ENCODE data around the gene TSHZ1.

Gene TSHZ1

GRCh38 chr18:75220551-75221355 is 10.2 kb downstream of the TSHZ1 start:
- Histone ChIP-seq H3K9ac (ENCODE audit: low read length) (no peak overlapping the region), H3K4me1 (ENCODE audit: control insufficient read depth, low read depth, low read length) (no peaks in the 10 kb centered on the region), H3K27ac (ENCODE audit: low read length) (no peak overlapping the region), H3K36me3 (ENCODE audit: control insufficient read depth, low read depth, low read length) (no peaks in the 10 kb centered on the region), H3K9me3 (ENCODE audit: control insufficient read depth, low read depth, low read length) (no peaks in the 10 kb centered on the region), H3K4me3 (ENCODE audit: low read length) (no peak overlapping the region), H3K27me3 (ENCODE audit: control insufficient read depth, insufficient read depth, low read length) (no peaks in the 10 kb centered on the region)

- Histone ChIP-seq H3K9me3 (ENCODE audit: control insufficient read depth, low read depth, low read length) (no peaks in the 10 kb centered on the region), H3K4me1 (ENCODE audit: control insufficient read depth, low read depth, low read length) (no peaks in the 10 kb centered on the region), H3K27ac (ENCODE audit: low read length) (no peak overlapping the region), H3K27me3 (ENCODE audit: control insufficient read depth, insufficient read depth, low read length) (no peaks in the 10 kb centered on the region), H3K4me3 (ENCODE audit: low read length) (no peak overlapping the region), H3K9ac (ENCODE audit: low read length) (no peak overlapping the region), H3K36me3 (ENCODE audit: control insufficient read depth, low read depth, low read length) (no peaks in the 10 kb centered on the region)
These were observed 10.8 kb downstream of the TSHZ1 start for GRCh38 chr18:75221397-75221796.

- H3K36me3 ChIP-seq (ENCODE audit: control insufficient read depth, low read depth, low read length): no peaks in the 10 kb centered on the region
- H3K27me3 ChIP-seq (ENCODE audit: control insufficient read depth, insufficient read depth, low read length): no peaks in the 10 kb centered on the region
- no peaks in the 10 kb centered on the region for H3K9me3 ChIP-seq (ENCODE audit: control insufficient read depth, low read depth, low read length)
- no peak overlapping the region for H3K4me3 ChIP-seq (ENCODE audit: low read length)
- H3K27ac ChIP-seq (ENCODE audit: low read length): no peak overlapping the region
- no peak overlapping the region for H3K9ac ChIP-seq (ENCODE audit: low read length)
- H3K4me1 ChIP-seq (ENCODE audit: control insufficient read depth, low read depth, low read length): no peaks in the 10 kb centered on the region
These were observed 11.3 kb downstream of the TSHZ1 start for GRCh38 chr18:75221897-75222296.

- Histone ChIP-seq H3K4me1 (ENCODE audit: control insufficient read depth, low read depth, low read length) (no peaks in the 10 kb centered on the region), H3K27me3 (ENCODE audit: control insufficient read depth, insufficient read depth, low read length) (no peaks in the 10 kb centered on the region), H3K27ac (ENCODE audit: low read length) (no peak overlapping the region), H3K36me3 (ENCODE audit: control insufficient read depth, low read depth, low read length) (no peaks in the 10 kb centered on the region), H3K9me3 (ENCODE audit: control insufficient read depth, low read depth, low read length) (no peaks in the 10 kb centered on the region), H3K9ac (ENCODE audit: low read length) (no peak overlapping the region), H3K4me3 (ENCODE audit: low read length) (no peak overlapping the region)
These were observed 11.8 kb downstream of the TSHZ1 start for GRCh38 chr18:75222407-75222806.

GRCh38 chr18:75223687-75224347 is 13.2 kb downstream of the TSHZ1 start:
- Histone ChIP-seq H3K27me3 (ENCODE audit: control insufficient read depth, insufficient read depth, low read length) (no peaks in the 10 kb centered on the region), H3K4me1 (ENCODE audit: control insufficient read depth, low read depth, low read length) (no peaks in the 10 kb centered on the region), H3K36me3 (ENCODE audit: control insufficient read depth, low read depth, low read length) (no peaks in the 10 kb centered on the region), H3K4me3 (ENCODE audit: low read length) (no peak overlapping the region), H3K27ac (ENCODE audit: low read length) (no peak overlapping the region), H3K9ac (ENCODE audit: low read length) (no peak overlapping the region), H3K9me3 (ENCODE audit: control insufficient read depth, low read depth, low read length) (no peaks in the 10 kb centered on the region)

GRCh38 chr18:75226286-75226955 is 15.8 kb downstream of the TSHZ1 start:
- Histone ChIP-seq H3K9me3 (ENCODE audit: control insufficient read depth, low read depth, low read length) (no peaks in the 10 kb centered on the region), H3K4me3 (ENCODE audit: low read length) (no peak overlapping the region), H3K27me3 (ENCODE audit: control insufficient read depth, insufficient read depth, low read length) (no peaks in the 10 kb centered on the region), H3K27ac (ENCODE audit: low read length) (no peak overlapping the region), H3K4me1 (ENCODE audit: control insufficient read depth, low read depth, low read length) (no peaks in the 10 kb centered on the region), H3K36me3 (ENCODE audit: control insufficient read depth, low read depth, low read length) (no peaks in the 10 kb centered on the region), H3K9ac (ENCODE audit: low read length) (no peak overlapping the region)

- H3K9me3 ChIP-seq (ENCODE audit: control insufficient read depth, low read depth, low read length): no peaks in the 10 kb centered on the region
- H3K9ac ChIP-seq (ENCODE audit: low read length): no peak overlapping the region
- H3K4me3 ChIP-seq (ENCODE audit: low read length): no peak overlapping the region
- H3K4me1 ChIP-seq (ENCODE audit: control insufficient read depth, low read depth, low read length): no peaks in the 10 kb centered on the region
- H3K27me3 ChIP-seq (ENCODE audit: control insufficient read depth, insufficient read depth, low read length): no peaks in the 10 kb centered on the region
- H3K27ac ChIP-seq (ENCODE audit: low read length): no peak overlapping the region
- no peaks in the 10 kb centered on the region for H3K36me3 ChIP-seq (ENCODE audit: control insufficient read depth, low read depth, low read length)
These were observed 16.3 kb downstream of the TSHZ1 start for GRCh38 chr18:75226956-75227316.

- Histone ChIP-seq H3K9ac (ENCODE audit: low read length) (no peak overlapping the region), H3K27me3 (ENCODE audit: control insufficient read depth, insufficient read depth, low read length) (no peaks in the 10 kb centered on the region), H3K27ac (ENCODE audit: low read length) (no peak overlapping the region), H3K9me3 (ENCODE audit: control insufficient read depth, low read depth, low read length) (no peaks in the 10 kb centered on the region), H3K4me3 (ENCODE audit: low read length) (no peak overlapping the region), H3K4me1 (ENCODE audit: control insufficient read depth, low read depth, low read length) (no peaks in the 10 kb centered on the region), H3K36me3 (ENCODE audit: control insufficient read depth, low read depth, low read length) (no peaks in the 10 kb centered on the region)
These were observed 17.1 kb downstream of the TSHZ1 start for GRCh38 chr18:75227535-75228296.

GRCh38 chr18:75228967-75229366 is 18.4 kb downstream of the TSHZ1 start:
- Histone ChIP-seq H3K36me3 (ENCODE audit: control insufficient read depth, low read depth, low read length) (no peaks in the 10 kb centered on the region), H3K27me3 (ENCODE audit: control insufficient read depth, insufficient read depth, low read length) (no peaks in the 10 kb centered on the region), H3K4me3 (ENCODE audit: low read length) (no peak overlapping the region), H3K9me3 (ENCODE audit: control insufficient read depth, low read depth, low read length) (no peaks in the 10 kb centered on the region), H3K9ac (ENCODE audit: low read length) (no peak overlapping the region), H3K4me1 (ENCODE audit: control insufficient read depth, low read depth, low read length) (no peaks in the 10 kb centered on the region), H3K27ac (ENCODE audit: low read length) (no peak overlapping the region)

GRCh38 chr18:75229437-75229836 is 18.8 kb downstream of the TSHZ1 start:
- no peak overlapping the region for H3K27ac ChIP-seq (ENCODE audit: low read length)
- H3K27me3 ChIP-seq (ENCODE audit: control insufficient read depth, insufficient read depth, low read length): no peaks in the 10 kb centered on the region
- no peaks in the 10 kb centered on the region for H3K36me3 ChIP-seq (ENCODE audit: control insufficient read depth, low read depth, low read length)
- no peaks in the 10 kb centered on the region for H3K4me1 ChIP-seq (ENCODE audit: control insufficient read depth, low read depth, low read length)
- H3K4me3 ChIP-seq (ENCODE audit: low read length): no peak overlapping the region
- H3K9ac ChIP-seq (ENCODE audit: low read length): no peak overlapping the region
- H3K9me3 ChIP-seq (ENCODE audit: control insufficient read depth, low read depth, low read length): no peaks in the 10 kb centered on the region

All from iPS-18a (cell line).